HCT116 (cell line): ENCODE measurements around the gene NOXA1. TPM values are rescaled to one million over a fixed set of nuclear protein-coding genes. Genes with fewer than 3 reads are reported as not detected.

Experiments used
- ATAC-seq: fragments of 200-7000 bp; cut with Tn5 transposase; 2 replicates; pipeline ENCODE4 v1.9.1; 2020; ENCODE audit warnings: mild to moderate bottlenecking, moderate library complexity
- BruUV-seq: library from RNA; stranded (reverse); fragments of 400-500 nt; replicated peaks from 2 replicates; lab custom pipeline; 2021; lab: Mats Ljungman, UMichigan
- CTCF ChIA-PET: fragments of 300-600 bp; sonication (Branson Sonifier 250); formaldehyde crosslinking; loops from one replicate; lab custom pipeline; 2021; ENCODE audit warnings: antibody characterized with exemption; lab: Charles Lee
- POLR2A ChIA-PET: fragments of 300-600, 350-600 bp; sonication (Branson Sonifier 250); formaldehyde crosslinking; loops from one replicate; lab custom pipeline; 2021; ENCODE audit warnings: antibody characterized with exemption; lab: Charles Lee
- RAD21 ChIA-PET, 2 experiments: fragments of 300-600 bp; sonication (Branson Sonifier 250); formaldehyde crosslinking; loops; one replicate each; lab custom pipeline; 2023; ENCODE audit warnings: low total read pairs in 2 of 2; ENCODE audit not compliant: uncharacterized antibody in 2 of 2, unreplicated experiment in 2 of 2, low non-redundant PET in 1 of 2; lab: Charles Lee
- DNase-seq: peaks from one replicate; pipeline ENCODE4 v3.0.0-alpha.2; 2010; ENCODE audit warnings: low read depth, low spot score
- H2AFZ ChIP-seq: fragments of 200-600 bp; shearing (Covaris generic), sonication (generic); 2 replicates; pipeline ENCODE4 v1.6.1; 2017; ENCODE audit warnings: low read depth, mixed run types, mixed read lengths, antibody characterized with exemption, low read length; ENCODE audit not compliant: poor library complexity, severe bottlenecking
- H3K27ac ChIP-seq: 2 replicates; pipeline ENCODE4 v1.5.1; 2012; ENCODE audit warnings: low read depth, low read length
- H3K27me3 ChIP-seq: fragments of 200-600 bp; sonication (generic); 2 replicates; pipeline ENCODE4 v1.6.1; 2016; ENCODE audit warnings: mixed run types, low read length, mixed read lengths; ENCODE audit not compliant: insufficient read depth
- H3K36me3 ChIP-seq, 2 experiments: fragments of 200-500 bp in 1 of 2; fragments of 200-600 bp in 1 of 2; sonication (Bioruptor generic) in 1 of 2; sonication (generic) in 1 of 2; 2 replicates each; pipeline versions ENCODE4 v1.5.1 to v1.6.1; 2014 to 2016; ENCODE audit warnings: low read length in 2 of 2, inconsistent platforms in 1 of 2, mixed read lengths in 1 of 2, mixed run types in 1 of 2; ENCODE audit not compliant: insufficient read depth in 2 of 2, control insufficient read depth in 1 of 2
- H3K4me1 ChIP-seq, 2 experiments: fragments of 200-600 bp in 1 of 2; sonication (generic) in 1 of 2; 2 replicates each; pipeline versions ENCODE4 v1.5.1 to v1.6.1; 2012 to 2017; ENCODE audit warnings: low read length in 2 of 2, inconsistent platforms in 1 of 2, mild to moderate bottlenecking in 1 of 2, mixed read lengths in 1 of 2, mixed run types in 1 of 2, moderate library complexity in 1 of 2; ENCODE audit not compliant: insufficient read depth in 2 of 2, control insufficient read depth in 1 of 2
- H3K4me2 ChIP-seq: fragments of 200-600 bp; sonication (generic); 2 replicates; pipeline ENCODE4 v1.6.1; 2017; ENCODE audit warnings: mixed run types, low read length, mixed read lengths
- H3K4me3 ChIP-seq, 2 experiments: fragments of 200-600 bp in 1 of 2; sonication (generic) in 1 of 2; replicated peaks in 1 of 2; 2 replicates each; pipeline ENCODE4 v1.5.1; 2011 to 2016; ENCODE audit warnings: low read length in 2 of 2, control low read depth in 1 of 2, low read depth in 1 of 2, mild to moderate bottlenecking in 1 of 2, mixed read lengths in 1 of 2, mixed run types in 1 of 2
- H3K79me2 ChIP-seq: fragments of 200-600 bp; sonication (generic); 2 replicates; pipeline ENCODE4 v1.6.1; 2017; ENCODE audit warnings: mild to moderate bottlenecking, mixed run types, low read length, moderate library complexity, mixed read lengths; ENCODE audit not compliant: insufficient read depth
- H3K9ac ChIP-seq: fragments of 200-600 bp; sonication (generic); 2 replicates; pipeline ENCODE4 v1.6.1; 2016; ENCODE audit warnings: low read length, mixed read lengths
- H3K9me2 ChIP-seq: fragments of 200-600 bp; sonication (generic), shearing (Covaris generic); 2 replicates; pipeline ENCODE4 v1.6.1; 2017; ENCODE audit warnings: mixed run types, mild to moderate bottlenecking, moderate library complexity; ENCODE audit not compliant: insufficient read depth
- H3K9me3 ChIP-seq, 2 experiments: fragments of 200-500 bp in 1 of 2; fragments of 200-600 bp in 1 of 2; sonication (Bioruptor generic) in 1 of 2; sonication (generic) in 1 of 2; 2 replicates each; pipeline ENCODE4 v1.6.1; 2014 to 2017; ENCODE audit warnings: low read length in 2 of 2, mixed read lengths in 2 of 2, inconsistent platforms in 1 of 2, low read depth in 1 of 2, mild to moderate bottlenecking in 1 of 2, mixed run types in 1 of 2, moderate library complexity in 1 of 2; ENCODE audit not compliant: control insufficient read depth in 1 of 2, insufficient read depth in 1 of 2
- H4K20me1 ChIP-seq: fragments of 200-600 bp; sonication (generic), shearing (Covaris generic); 2 replicates; pipeline ENCODE4 v1.6.1; 2017; ENCODE audit warnings: mixed run types, mild to moderate bottlenecking, moderate library complexity; ENCODE audit not compliant: insufficient read depth
- CEBPB ChIP-seq: IDR thresholded peaks from 2 replicates; pipeline ENCODE4 v1.6.1; 2012; ENCODE audit warnings: low read depth
- ELF1 ChIP-seq: IDR thresholded peaks from 2 replicates; pipeline ENCODE4 v1.6.1; 2012; ENCODE audit warnings: low read depth, borderline replicate concordance
- EZH2phosphoT487 ChIP-seq: fragments of 200-600 bp; IDR thresholded peaks from 2 replicates; pipeline ENCODE4 v1.6.1; 2018; ENCODE audit warnings: antibody characterized with exemption, borderline replicate concordance
- JUND ChIP-seq: IDR thresholded peaks from 2 replicates; pipeline ENCODE4 v1.6.1; 2012
- POLR2AphosphoS5 ChIP-seq: IDR thresholded peaks from 2 replicates; pipeline ENCODE4 v1.6.1; 2011; ENCODE audit warnings: mild to moderate bottlenecking, low read depth, low read length, moderate library complexity
- RAD21 ChIP-seq: IDR thresholded peaks from 2 replicates; pipeline ENCODE4 v1.6.1; 2012; ENCODE audit warnings: low read depth, mild to moderate bottlenecking
- SIN3A ChIP-seq: IDR thresholded peaks from 2 replicates; pipeline ENCODE4 v1.6.1; 2012; ENCODE audit warnings: low read depth
- SP1 ChIP-seq: IDR thresholded peaks from 2 replicates; pipeline ENCODE4 v1.6.1; 2012; ENCODE audit warnings: low read depth
- YY1 ChIP-seq: IDR thresholded peaks from 2 replicates; pipeline ENCODE4 v1.6.1; 2011; ENCODE audit warnings: low read length, low read depth, moderate library complexity, mild to moderate bottlenecking; ENCODE audit not compliant: insufficient replicate concordance; ENCODE audit errors: extremely low read depth
- ZFX ChIP-seq: fragments of 450-650 bp; IDR thresholded peaks from 2 replicates; pipeline ENCODE4 v1.6.1; 2017
- ZNF274 ChIP-seq: fragments of 200-500 bp; sonication (Bioruptor generic); IDR thresholded peaks from 2 replicates; pipeline ENCODE4 v1.6.1; 2014; ENCODE audit warnings: mild to moderate bottlenecking, low read depth, low read length, inconsistent platforms
- intact Hi-C: fragments of 100-400 bp; cut with micrococcal nuclease; formaldehyde crosslinking; loops from 2 replicates; pipeline ENCODE4 v1.10.0; 2022
- total RNA-seq: library from RNA; stranded (reverse); gene quantifications from one replicate; pipeline ENCODE4 v1.2.1, GENCODE V29; 2021; ENCODE audit not compliant: unreplicated experiment
- TF ChIP-seq, protein P1 (sequence below): IDR thresholded peaks from 2 replicates; pipeline ENCODE4 v1.6.1; 2012; ENCODE audit warnings: low read depth

NOXA1 gene
- total RNA-seq, 1 experiment from 2014 or later: 13.2 TPM

DNA sequence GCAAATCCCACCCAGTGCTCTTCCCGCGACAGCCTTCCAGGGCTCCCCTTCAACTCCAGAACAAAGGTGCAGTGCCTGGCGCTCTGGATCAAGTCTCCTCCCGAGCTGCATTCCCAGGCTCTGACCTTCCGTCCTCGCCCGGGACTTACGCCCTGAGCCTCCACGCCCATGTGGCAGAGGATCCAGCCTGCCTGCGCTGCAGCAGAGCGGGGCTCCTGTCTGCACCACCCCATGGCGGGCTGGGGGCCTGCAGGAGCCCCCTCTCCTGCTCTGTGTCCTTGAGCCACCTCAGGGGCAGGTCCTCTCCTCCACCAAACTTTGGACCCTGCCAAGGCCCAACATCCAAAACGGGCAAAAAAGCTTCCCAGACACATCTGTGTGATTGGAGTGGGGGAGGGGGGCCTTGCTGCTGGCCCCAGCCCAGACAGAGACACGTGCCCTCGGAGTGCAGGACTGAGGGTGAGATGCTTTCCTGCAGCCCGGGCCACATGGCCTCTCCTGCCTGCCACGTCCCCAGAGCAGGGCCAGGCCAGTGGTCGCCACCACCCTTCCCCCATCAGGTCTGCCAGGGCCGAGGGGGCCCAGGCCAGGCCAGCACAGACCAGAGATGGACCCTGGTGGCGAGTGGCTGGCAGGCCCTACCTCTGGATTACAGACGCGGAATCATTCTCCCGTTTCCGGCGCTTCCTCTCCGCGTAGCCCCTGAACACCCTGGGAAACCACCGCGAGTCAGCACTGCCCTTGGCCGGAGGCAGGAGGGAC lies 31.6 kb downstream of the NOXA1 start:
- TF ChIP-seq CEBPB: no peak
- TF ChIP-seq SIN3A: no peak
- no peak for TF ChIP-seq ZNF274
- TF ChIP-seq ZFX: 0 out of 2 replicates have a peak, but pooled peaks have one; percentile 12
- TF ChIP-seq POLR2AphosphoS5: no peak
- no peak for TF ChIP-seq SP1
- no TSS peak for BruUV-seq
- Histone ChIP-seq H3K9ac (peak overlapping the region; percentile 26; the same call in 1 of the 2 replicates), H3K9me2 (no peaks in the 10 kb centered on the region), H2AFZ (no peak overlapping the region), H3K36me3 (peaks cover 14 to 45% of the 10 kb centered on the region in 2 experiments; a peak in 3 of 4 replicates), H4K20me1 (peaks cover 4% of the 10 kb centered on the region; the same call in 1 of the 2 replicates), H3K79me2 (peaks cover 47% of the 10 kb centered on the region), H3K4me3 (no peak overlapping the region; a peak in 1 of 4 replicates), H3K27me3 (no peaks in the 10 kb centered on the region), H3K27ac (peak overlapping the region; percentile 70), H3K4me2 (peak overlapping the region; percentile 40), H3K9me3 (no peaks in the 10 kb centered on the region), H3K4me1 (peaks cover 20 to 51% of the 10 kb centered on the region in 2 experiments)
- intact Hi-C loops: no loop called here
- ChIA-PET CTCF (no interaction called here), POLR2A (no interaction called here), RAD21 (no interaction called here)
- ATAC-seq (peak; percentile 2; the same call in 1 of the 2 replicates), DNase-seq (no peak)

DNA sequence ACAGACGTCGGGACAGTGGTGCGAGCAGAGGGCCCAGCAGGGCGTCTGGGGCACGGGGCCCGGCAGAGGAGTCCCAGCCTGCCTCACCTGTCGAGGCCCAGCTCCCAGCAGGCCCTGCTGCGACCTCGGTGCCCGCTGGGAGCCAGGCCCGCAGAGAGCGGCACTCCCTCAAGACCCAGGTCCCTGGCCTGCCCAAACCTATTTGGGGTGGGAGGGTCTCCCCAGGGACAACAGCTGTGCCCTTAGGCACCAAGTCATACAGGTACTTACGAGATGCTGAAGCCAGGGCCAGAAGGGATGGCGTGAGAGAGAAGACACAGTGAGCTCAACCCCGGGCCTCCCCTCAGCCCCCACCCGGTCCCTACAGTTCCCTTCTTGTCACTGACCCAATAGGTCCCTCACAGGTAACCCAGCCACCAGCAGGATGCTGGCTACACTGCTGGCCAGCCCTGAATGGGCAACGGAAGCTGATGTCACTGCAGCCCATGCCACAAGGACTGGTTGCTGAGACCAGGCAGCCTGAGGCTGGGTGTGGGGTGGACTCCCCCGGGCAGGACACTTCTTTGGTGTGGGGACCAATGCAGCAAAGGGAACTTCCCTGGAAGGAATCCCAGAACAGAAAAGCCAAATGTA lies 32.3 kb downstream of the NOXA1 start:
- ATAC-seq: no peak
- no peaks in the 10 kb centered on the region for H3K27me3 ChIP-seq
- ChIA-PET POLR2A (no interaction called here), CTCF (no interaction called here), RAD21 (no interaction called here)
- peaks cover 11 to 40% of the 10 kb centered on the region in 2 experiments; a peak in 2 of 4 replicates for H3K36me3 ChIP-seq
- H3K4me1 ChIP-seq: peaks cover 20 to 54% of the 10 kb centered on the region in 2 experiments
- intact Hi-C loops: no loop called here
- no peak overlapping the region for H3K4me2 ChIP-seq
- H3K79me2 ChIP-seq: peaks cover 47% of the 10 kb centered on the region
- TF ChIP-seq EZH2phosphoT487 (no peak), POLR2AphosphoS5 (no peak), JUND (no peak), SIN3A (no peak), YY1 (no peak), RAD21 (no peak), SP1 (no peak), ELF1 (no peak), CEBPB (no peak)
- TF ChIP-seq, protein P1, sequence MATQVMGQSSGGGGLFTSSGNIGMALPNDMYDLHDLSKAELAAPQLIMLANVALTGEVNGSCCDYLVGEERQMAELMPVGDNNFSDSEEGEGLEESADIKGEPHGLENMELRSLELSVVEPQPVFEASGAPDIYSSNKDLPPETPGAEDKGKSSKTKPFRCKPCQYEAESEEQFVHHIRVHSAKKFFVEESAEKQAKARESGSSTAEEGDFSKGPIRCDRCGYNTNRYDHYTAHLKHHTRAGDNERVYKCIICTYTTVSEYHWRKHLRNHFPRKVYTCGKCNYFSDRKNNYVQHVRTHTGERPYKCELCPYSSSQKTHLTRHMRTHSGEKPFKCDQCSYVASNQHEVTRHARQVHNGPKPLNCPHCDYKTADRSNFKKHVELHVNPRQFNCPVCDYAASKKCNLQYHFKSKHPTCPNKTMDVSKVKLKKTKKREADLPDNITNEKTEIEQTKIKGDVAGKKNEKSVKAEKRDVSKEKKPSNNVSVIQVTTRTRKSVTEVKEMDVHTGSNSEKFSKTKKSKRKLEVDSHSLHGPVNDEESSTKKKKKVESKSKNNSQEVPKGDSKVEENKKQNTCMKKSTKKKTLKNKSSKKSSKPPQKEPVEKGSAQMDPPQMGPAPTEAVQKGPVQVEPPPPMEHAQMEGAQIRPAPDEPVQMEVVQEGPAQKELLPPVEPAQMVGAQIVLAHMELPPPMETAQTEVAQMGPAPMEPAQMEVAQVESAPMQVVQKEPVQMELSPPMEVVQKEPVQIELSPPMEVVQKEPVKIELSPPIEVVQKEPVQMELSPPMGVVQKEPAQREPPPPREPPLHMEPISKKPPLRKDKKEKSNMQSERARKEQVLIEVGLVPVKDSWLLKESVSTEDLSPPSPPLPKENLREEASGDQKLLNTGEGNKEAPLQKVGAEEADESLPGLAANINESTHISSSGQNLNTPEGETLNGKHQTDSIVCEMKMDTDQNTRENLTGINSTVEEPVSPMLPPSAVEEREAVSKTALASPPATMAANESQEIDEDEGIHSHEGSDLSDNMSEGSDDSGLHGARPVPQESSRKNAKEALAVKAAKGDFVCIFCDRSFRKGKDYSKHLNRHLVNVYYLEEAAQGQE: no peak
- no peak for DNase-seq
- H3K9me2 ChIP-seq: no peaks in the 10 kb centered on the region
- H3K27ac ChIP-seq: peak overlapping the region; percentile 70; the same call in 1 of the 2 replicates
- no peak overlapping the region for H2AFZ ChIP-seq
- no peak overlapping the region for H3K9ac ChIP-seq
- no peak overlapping the region; a peak in 1 of 4 replicates for H3K4me3 ChIP-seq
- peaks cover 4% of the 10 kb centered on the region; the same call in 1 of the 2 replicates for H4K20me1 ChIP-seq
- no peaks in the 10 kb centered on the region for H3K9me3 ChIP-seq
- no TSS peak for BruUV-seq
